Mammary epithelial cell (primary cell): ENCODE results near the gene NLRP14.

Experiments
- CTCF ChIP-seq, 2 donors: IDR thresholded peaks in 1 of 2; conservative IDR thresholded peaks in 1 of 2; 2 replicates each; pipeline ENCODE4 v1.5.1; 2011 to 2012; ENCODE audit warnings: inconsistent platforms in 2 of 2, low read length in 2 of 2, mild to moderate bottlenecking in 2 of 2, control low read depth in 1 of 2, low read depth in 1 of 2; ENCODE audit not compliant: insufficient read depth in 1 of 2; ENCODE audit errors: extremely low read depth in 1 of 2
- EZH2 ChIP-seq: IDR thresholded peaks from 2 replicates; pipeline ENCODE4 v1.6.1; 2012; ENCODE audit warnings: low read length, inconsistent platforms, borderline replicate concordance

GRCh38 chr11:7021318-7021717 lies 1.0 kb downstream of the NLRP14 start:
- TF ChIP-seq CTCF (conservative IDR thresholded peaks at IDR 0.05 in 1 of 2, IDR thresholded peaks at IDR 0.05 in 1 of 2; ENCODE audit: extremely low read depth in 1 of 2, insufficient read depth in 1 of 2, low read depth in 1 of 2, low read length in 2 of 2) (no peak), EZH2 (no peak)
